ENCODE data around the gene LEF1. TPM values are rescaled to one million over a fixed set of nuclear protein-coding genes. Genes with fewer than 3 reads are reported as not detected.

The LEF1 gene
- total and polyA plus RNA-seq, 8 donors: 4.1 to 49.4 (median 33.8) TPM

GRCh38 chr4:108169664-108170063 is 932 bp upstream of the LEF1 start:
- no peaks in the 10 kb centered on the region for H3K9me3 ChIP-seq
- H3K4me3 ChIP-seq: no peak overlapping the region
- peaks cover 77 to 100% of the 10 kb centered on the region in 2 donors for H3K27me3 ChIP-seq
- no peak overlapping the region for H3K27ac ChIP-seq
- ATAC-seq (no peak), DNase-seq (no peak)
- no peak for TF ChIP-seq CTCF (IDR thresholded peaks at IDR 0.05)
- peaks cover 18 to 47% of the 10 kb centered on the region in 2 donors for H3K4me1 ChIP-seq
- intact Hi-C loops (cut with DNase I): no loop called here
- no peaks in the 10 kb centered on the region for H3K36me3 ChIP-seq

GRCh38 chr4:108168160-108168670 is 517 bp downstream of the LEF1 start:
- intact Hi-C loops (cut with DNase I): no loop called here
- H3K27ac ChIP-seq: peak overlapping the region in 1 of 2 donors; percentile 48
- TF ChIP-seq CTCF (IDR thresholded peaks at IDR 0.05): no peak
- no peaks in the 10 kb centered on the region for H3K36me3 ChIP-seq
- peak overlapping the region; percentile 45 to 49 for H3K4me3 ChIP-seq
- no peaks in the 10 kb centered on the region for H3K9me3 ChIP-seq
- DNase-seq: no peak
- ATAC-seq: no peak
- peaks cover 18 to 44% of the 10 kb centered on the region in 2 donors for H3K4me1 ChIP-seq
- H3K27me3 ChIP-seq: peaks cover 85 to 100% of the 10 kb centered on the region in 2 donors

- no peak overlapping the region for H3K27ac ChIP-seq
- TF ChIP-seq CTCF (IDR thresholded peaks at IDR 0.05): no peak
- DNase-seq (peak in 2 of 4 donors; percentile 61 to 78), ATAC-seq (peak; percentile 32)
- H3K9me3 ChIP-seq: no peaks in the 10 kb centered on the region
- intact Hi-C loops (cut with DNase I): no loop called here
- H3K4me3 ChIP-seq: peak overlapping the region; percentile 19 to 45
- H3K27me3 ChIP-seq: peaks cover 79 to 98% of the 10 kb centered on the region in 2 donors
- H3K4me1 ChIP-seq: peaks cover 9 to 29% of the 10 kb centered on the region in 2 donors
- H3K36me3 ChIP-seq: no peaks in the 10 kb centered on the region
These were observed 2.1 kb downstream of the LEF1 start for GRCh38 chr4:108166441-108167315.

- H3K36me3 ChIP-seq: no peaks in the 10 kb centered on the region
- H3K27ac ChIP-seq: no peak overlapping the region
- no peak for TF ChIP-seq CTCF (IDR thresholded peaks at IDR 0.05)
- intact Hi-C loops (cut with DNase I): no loop called here
- peak overlapping the region in 1 of 2 donors; percentile 45 for H3K4me3 ChIP-seq
- H3K9me3 ChIP-seq: no peaks in the 10 kb centered on the region
- H3K4me1 ChIP-seq: peaks cover 9 to 28% of the 10 kb centered on the region in 2 donors
- ATAC-seq (no peak), DNase-seq (no peak)
- peaks cover 72 to 97% of the 10 kb centered on the region in 2 donors for H3K27me3 ChIP-seq
These were observed 2.7 kb downstream of the LEF1 start for GRCh38 chr4:108166038-108166437.

GRCh38 chr4:108165586-108165985 is 3.1 kb downstream of the LEF1 start:
- Histone ChIP-seq H3K9me3 (no peaks in the 10 kb centered on the region), H3K36me3 (no peaks in the 10 kb centered on the region), H3K27ac (no peak overlapping the region), H3K4me1 (peaks cover 9 to 28% of the 10 kb centered on the region in 2 donors), H3K4me3 (no peak overlapping the region), H3K27me3 (peaks cover 68 to 97% of the 10 kb centered on the region in 2 donors)
- TF ChIP-seq CTCF (IDR thresholded peaks at IDR 0.05): no peak
- DNase-seq (no peak), ATAC-seq (no peak)
- intact Hi-C loops (cut with DNase I): no loop called here

Measured in left lung (tissue), 10 donors.